Gastroesophageal sphincter (tissue), 4 donors: ENCODE data around the gene FGF23. TPM values are rescaled to one million over a fixed set of nuclear protein-coding genes. Genes with fewer than 3 reads are reported as not detected.
"Not testable (repeated sequence)": the region's sequence is repeated elsewhere in the genome, so short reads cannot be mapped to it uniquely, and the experiment has no call there.

Source experiments
- ATAC-seq: fragments of 150-250 bp; one replicate; pipeline ENCODE4 v1.9.1; 2016; ENCODE audit warnings: mild to moderate bottlenecking, moderate library complexity
- H3K27ac ChIP-seq, 4 donors: fragments of 200-600 bp; sonication (generic) in 3 of 4; 1 replicate in 3 of 4; 2 replicates in 1 of 4; pipeline ENCODE4 v1.5.1; 2016 to 2019
- H3K27me3 ChIP-seq: fragments of 200-600 bp; sonication (generic); one replicate; pipeline ENCODE4 v1.5.1; 2019
- H3K36me3 ChIP-seq, 2 donors: fragments of 200-600 bp; sonication (generic); one replicate each; pipeline ENCODE4 v1.5.1; 2019; ENCODE audit warnings: control low read depth in 1 of 2
- H3K4me1 ChIP-seq, 3 donors: fragments of 200-600 bp; sonication (generic); 1 replicate in 2 of 3; 2 replicates in 1 of 3; pipeline ENCODE4 v1.5.1; 2016 to 2019; ENCODE audit warnings: control low read depth in 2 of 3
- H3K4me3 ChIP-seq, 2 donors: fragments of 200-600 bp; sonication (generic); one replicate each; pipeline ENCODE4 v1.5.1; 2019; ENCODE audit warnings: mild to moderate bottlenecking in 1 of 2, moderate library complexity in 1 of 2
- H3K9me3 ChIP-seq, 3 donors: fragments of 200-600 bp; sonication (generic); one replicate each; pipeline ENCODE4 v1.5.1; 2017 to 2019; ENCODE audit warnings: control low read depth in 2 of 3
- CTCF ChIP-seq, 4 experiments: fragments of 200-600 bp in 2 of 4; fragments of 450-650 bp in 2 of 4; sonication (generic) in 1 of 4; IDR thresholded peaks; one replicate each; pipeline ENCODE4 v1.5.1; 2017 to 2019; ENCODE audit warnings: antibody characterized with exemption in 4 of 4, mild to moderate bottlenecking in 2 of 4, moderate library complexity in 2 of 4
- EP300 ChIP-seq: sonication (generic); formaldehyde crosslinking; IDR thresholded peaks from one replicate; pipeline ENCODE4 v1.6.1; 2017; ENCODE audit warnings: antibody characterized with exemption, mild to moderate bottlenecking
- POLR2A ChIP-seq, 2 donors: fragments of 450-650 bp; IDR thresholded peaks; one replicate each; pipeline ENCODE4 v1.6.1; 2017; ENCODE audit warnings: antibody characterized with exemption in 2 of 2, mild to moderate bottlenecking in 2 of 2, moderate library complexity in 1 of 2
- POLR2AphosphoS5 ChIP-seq: sonication (generic); formaldehyde crosslinking; IDR thresholded peaks from one replicate; pipeline ENCODE4 v1.6.1; 2017; ENCODE audit warnings: antibody characterized with exemption
- WGBS, 2 donors: methylation state at CpG; one replicate each; pipeline ENCODE4 v1.1.5; 2018; ENCODE audit warnings: low coverage in 1 of 2; 5-methylcytosine and 5-hydroxymethylcytosine counted together
- total RNA-seq, 4 donors: library from RNA; depleted of rRNA; stranded (reverse); fragments of >200 nt; gene quantifications; one replicate each; pipeline ENCODE4 v1.1.0, GENCODE V29; 2016

FGF23 gene
- total RNA-seq, 4 donors from 2014 or later, result not detected

DNA sequence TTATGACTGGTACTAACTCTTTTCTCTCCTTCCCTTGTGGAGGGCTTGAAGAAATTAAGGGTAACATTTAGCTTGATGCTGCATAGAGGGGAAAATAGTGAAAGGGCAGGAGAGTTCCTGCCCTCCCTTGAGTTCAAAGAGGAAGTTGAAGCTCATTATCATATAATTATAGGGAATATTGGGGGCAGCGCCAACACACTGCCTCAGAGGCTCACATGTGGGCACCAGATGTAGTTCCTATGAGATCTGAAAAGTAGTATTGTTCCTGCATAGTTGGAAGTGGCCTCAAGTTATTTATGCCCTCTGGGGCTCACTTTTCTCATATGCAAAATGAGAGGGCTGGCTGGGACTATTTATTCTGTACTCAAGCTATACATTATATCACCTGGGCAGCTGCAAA lies 33.0 kb upstream of the FGF23 start:
- no peaks in the 10 kb centered on the region for H3K9me3 ChIP-seq
- no peak for ATAC-seq
- H3K4me3 ChIP-seq, result no peak overlapping the region
- no peak for TF ChIP-seq CTCF (IDR thresholded peaks at IDR 0.05)
- no peak for TF ChIP-seq POLR2A (IDR thresholded peaks at IDR 0.05)
- no peak for TF ChIP-seq EP300
- TF ChIP-seq POLR2AphosphoS5, result no peak
- H3K4me1 ChIP-seq, result peaks cover 0 to 17% (median 0%) of the 10 kb centered on the region in 3 donors
- no peaks in the 10 kb centered on the region for H3K27me3 ChIP-seq
- 86 to 100% methylated on average over 1 of the region's 1 CpG for WGBS, 2 donors
- no peak overlapping the region for H3K27ac ChIP-seq
- no peaks in the 10 kb centered on the region for H3K36me3 ChIP-seq

- H3K4me1 ChIP-seq, result peaks cover 0 to 13% (median 0%) of the 10 kb centered on the region in 3 donors
- WGBS, 2 donors, result 61 to 78% methylated on average over 3 of the region's 3 CpGs
- H3K27me3 ChIP-seq, result no peaks in the 10 kb centered on the region
- no peak overlapping the region for H3K27ac ChIP-seq
- ATAC-seq, result no peak
- H3K9me3 ChIP-seq, result no peaks in the 10 kb centered on the region
- no peaks in the 10 kb centered on the region for H3K36me3 ChIP-seq
- H3K4me3 ChIP-seq, result no peak overlapping the region
- TF ChIP-seq EP300 (no peak), POLR2AphosphoS5 (no peak), CTCF (IDR thresholded peaks at IDR 0.05) (no peak), POLR2A (IDR thresholded peaks at IDR 0.05) (no peak)
Observed at GRCh38 chr12:4412056-4412455, 32.5 kb upstream of the FGF23 start.

DNA sequence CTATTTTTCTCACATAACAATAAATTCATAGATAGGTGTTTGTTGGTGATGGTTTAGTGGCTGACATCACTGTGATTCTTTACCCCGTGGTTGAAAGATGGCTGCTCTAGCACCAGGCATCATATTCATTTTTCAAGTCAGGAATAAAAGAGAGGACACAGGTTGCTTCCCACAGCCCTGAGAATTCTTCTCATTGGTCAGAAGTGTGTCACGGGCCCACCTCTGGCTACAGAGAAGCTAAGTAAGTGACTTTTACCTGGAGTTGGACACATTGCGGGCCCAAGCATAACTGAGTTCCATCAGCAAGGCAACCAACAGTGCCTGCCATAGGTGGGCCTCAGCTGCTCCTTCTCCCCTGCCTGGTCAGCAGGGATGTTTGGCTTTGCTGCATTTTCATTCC lies 27.6 kb upstream of the FGF23 start:
- no peaks in the 10 kb centered on the region for H3K36me3 ChIP-seq
- no peaks in the 10 kb centered on the region for H3K4me1 ChIP-seq
- 81 to 100% methylated on average over 3 of the region's 3 CpGs for WGBS, 2 donors
- TF ChIP-seq POLR2AphosphoS5, result no peak
- TF ChIP-seq POLR2A (IDR thresholded peaks at IDR 0.05), result no peak
- TF ChIP-seq EP300, result no peak
- no peak for TF ChIP-seq CTCF (IDR thresholded peaks at IDR 0.05)
- no peak for ATAC-seq
- no peaks in the 10 kb centered on the region for H3K27me3 ChIP-seq
- H3K27ac ChIP-seq, result no peak overlapping the region
- no peak overlapping the region for H3K4me3 ChIP-seq
- H3K9me3 ChIP-seq, result no peaks in the 10 kb centered on the region

DNA sequence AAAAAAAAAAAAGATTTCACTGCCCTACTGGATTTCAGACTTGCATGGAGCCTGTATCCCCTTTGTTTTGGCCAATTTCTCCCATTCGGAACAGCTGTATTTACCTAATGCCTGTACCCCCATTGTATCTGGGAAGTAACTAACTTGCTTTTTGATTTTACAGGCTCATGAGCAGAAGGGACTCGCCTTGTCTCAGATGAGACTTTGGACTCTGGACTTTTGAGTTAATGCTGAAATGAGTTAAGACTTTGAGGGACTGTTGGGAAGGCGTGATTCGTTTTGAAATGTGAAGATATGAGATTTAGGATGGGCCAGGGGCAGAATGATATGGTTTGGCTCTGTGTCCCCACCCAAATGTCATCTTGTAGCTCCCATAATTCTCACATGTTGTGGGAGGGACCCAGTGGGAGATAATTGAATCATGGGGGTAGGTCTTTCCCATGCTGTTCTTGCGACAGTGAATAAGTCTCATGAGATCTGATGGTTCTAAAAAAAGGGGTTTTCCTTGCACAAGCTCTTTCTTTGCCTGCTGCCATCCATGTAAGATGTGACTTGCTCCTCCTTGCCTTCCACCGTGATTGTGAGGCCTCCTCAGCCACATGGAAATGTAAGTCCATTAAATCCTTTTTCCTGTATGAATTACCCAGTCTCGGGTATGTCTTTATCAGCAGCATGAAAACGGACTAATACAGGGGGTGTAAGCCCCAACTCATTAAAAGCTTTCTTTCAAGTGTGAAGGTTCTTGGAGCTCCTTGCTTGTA lies 25.5 kb upstream of the FGF23 start:
- WGBS, 2 donors, result 85 to 100% methylated on average over 6 to 7 of the region's 8 CpGs
- not testable (repeated sequence) for H3K4me3 ChIP-seq, H3K9me3 ChIP-seq, H3K36me3 ChIP-seq, H3K4me1 ChIP-seq, H3K27ac ChIP-seq, H3K27me3 ChIP-seq, ATAC-seq

- Histone ChIP-seq H3K4me3 (no peak overlapping the region), H3K27ac (no peak overlapping the region), H3K36me3 (no peaks in the 10 kb centered on the region), H3K27me3 (no peaks in the 10 kb centered on the region), H3K9me3 (no peaks in the 10 kb centered on the region), H3K4me1 (no peaks in the 10 kb centered on the region)
- WGBS, 2 donors, result 92% methylated on average over 3 of the region's 4 CpGs; no CpG with 5 or more reads in 1 of the 2 donors
- no peak for TF ChIP-seq POLR2AphosphoS5
- TF ChIP-seq EP300, result no peak
- no peak for TF ChIP-seq POLR2A (IDR thresholded peaks at IDR 0.05)
- no peak for TF ChIP-seq CTCF (IDR thresholded peaks at IDR 0.05)
- no peak for ATAC-seq
Observed at GRCh38 chr12:4402996-4403395, 23.5 kb upstream of the FGF23 start.
